Hematopoietic multipotent progenitor cell (in vitro differentiated cells): ENCODE measurements around the gene ZNF618. TPM values are rescaled to one million over a fixed set of nuclear protein-coding genes. Genes with fewer than 3 reads are reported as not detected.

Experiments used
- DNase-seq, 3 donors: peaks; one replicate each; pipeline ENCODE4 v3.0.0-alpha.2; 2011 to 2015; ENCODE audit warnings: low read depth in 2 of 3, low spot score in 2 of 3
- total RNA-seq: library from RNA; depleted of rRNA; stranded (reverse); fragments of >200 nt; gene quantifications from one replicate; pipeline ENCODE4 v1.2.3, GENCODE V29; 2012

The ZNF618 gene
- total RNA-seq, 1 donor, result 20.2 TPM

- peak in 1 of 3 donors; percentile 27 for DNase-seq
Observed at GRCh38 chr9:113998525-113999255, 122.6 kb downstream of the ZNF618 start.

- DNase-seq, result peak in 1 of 3 donors; percentile 40
Observed at GRCh38 chr9:113999256-114000062, 123.3 kb downstream of the ZNF618 start.

GRCh38 chr9:114000063-114000454 is 124.0 kb downstream of the ZNF618 start:
- DNase-seq, result no peak

- DNase-seq, result no peak
Observed at GRCh38 chr9:114000671-114001409, 124.7 kb downstream of the ZNF618 start.

GRCh38 chr9:114001410-114001685 is 125.2 kb downstream of the ZNF618 start:
- DNase-seq, result no peak

GRCh38 chr9:114001794-114002261 is 125.7 kb downstream of the ZNF618 start:
- DNase-seq, result no peak

- DNase-seq, result no peak
Observed at GRCh38 chr9:114002271-114002985, 126.3 kb downstream of the ZNF618 start.

GRCh38 chr9:114002986-114003350 is 126.9 kb downstream of the ZNF618 start:
- no peak for DNase-seq

GRCh38 chr9:114003351-114003750 is 127.2 kb downstream of the ZNF618 start:
- DNase-seq, result no peak

- peak in 1 of 3 donors; percentile 20 for DNase-seq
Observed at GRCh38 chr9:114003758-114004157, 127.6 kb downstream of the ZNF618 start.

GRCh38 chr9:114004221-114004716 is 128.2 kb downstream of the ZNF618 start:
- DNase-seq, result peak in 1 of 3 donors; percentile 21

- no peak for DNase-seq
Observed at GRCh38 chr9:114005371-114006154, 129.5 kb downstream of the ZNF618 start.

GRCh38 chr9:114006155-114006550 is 130.0 kb downstream of the ZNF618 start:
- DNase-seq, result no peak

- DNase-seq, result no peak
Observed at GRCh38 chr9:114006931-114007691, 131.0 kb downstream of the ZNF618 start.

- no peak for DNase-seq
Observed at GRCh38 chr9:114007991-114008666, 132.0 kb downstream of the ZNF618 start.

- DNase-seq, result no peak
Observed at GRCh38 chr9:114008667-114009410, 132.7 kb downstream of the ZNF618 start.

- DNase-seq, result no peak
Observed at GRCh38 chr9:114011313-114011712, 135.2 kb downstream of the ZNF618 start.

GRCh38 chr9:114012126-114012525 is 136.0 kb downstream of the ZNF618 start:
- no peak for DNase-seq
